Astrocyte (in vitro differentiated cells and primary cell): Measurements from ENCODE around the gene ATRNL1. TPM values are rescaled to one million over a fixed set of nuclear protein-coding genes. Genes with fewer than 3 reads are reported as not detected.
A peak's percentile ranks its signal among the peaks of the same experiment; 100 is the strongest.

Source experiments
- DNase-seq: peaks from one replicate; pipeline ENCODE4 v3.0.0-alpha.2; 2010; ENCODE audit warnings: low read depth
- FAIRE-seq: peaks from 2 replicates; lab custom pipeline; 2011; peaks lifted over from hg19 to GRCh38; lab: Jason Lieb, UNC
- H2AFZ ChIP-seq: 2 replicates; pipeline ENCODE4 v1.6.0; 2012; ENCODE audit warnings: low read depth, low read length, inconsistent platforms
- H3K27ac ChIP-seq: 2 replicates; pipeline ENCODE4 v1.5.1; 2011; ENCODE audit warnings: low read depth, low read length, inconsistent platforms
- H3K27me3 ChIP-seq: 2 replicates; pipeline ENCODE4 v1.6.0; 2011; ENCODE audit warnings: low read length, inconsistent platforms; ENCODE audit not compliant: insufficient read depth
- H3K36me3 ChIP-seq: 2 replicates; pipeline ENCODE4 v1.5.1; 2011; ENCODE audit warnings: low read length, inconsistent platforms; ENCODE audit not compliant: insufficient read depth
- H3K4me1 ChIP-seq: 2 replicates; pipeline ENCODE4 v1.5.1; 2011; ENCODE audit warnings: low read length, inconsistent platforms; ENCODE audit not compliant: insufficient read depth
- H3K4me2 ChIP-seq: 2 replicates; pipeline ENCODE4 v1.6.0; 2012; ENCODE audit warnings: low read length, inconsistent platforms
- H3K4me3 ChIP-seq: 2 replicates; pipeline ENCODE4 v1.5.1; 2011; ENCODE audit warnings: low read depth, mild to moderate bottlenecking, low read length, inconsistent platforms; ENCODE audit not compliant: insufficient read depth
- H3K79me2 ChIP-seq: 2 replicates; pipeline ENCODE4 v1.6.0; 2012; ENCODE audit warnings: mild to moderate bottlenecking, low read length, inconsistent platforms; ENCODE audit not compliant: insufficient read depth
- H3K9ac ChIP-seq: 2 replicates; pipeline ENCODE4 v1.6.0; 2012; ENCODE audit warnings: mild to moderate bottlenecking, low read length, inconsistent platforms
- H3K9me3 ChIP-seq: 2 replicates; pipeline ENCODE4 v1.5.1; 2012; ENCODE audit warnings: low read depth, mild to moderate bottlenecking, low read length, inconsistent platforms; ENCODE audit not compliant: insufficient read depth
- H4K20me1 ChIP-seq: 2 replicates; pipeline ENCODE4 v1.6.0; 2012; ENCODE audit warnings: low read length, inconsistent platforms; ENCODE audit not compliant: insufficient read depth
- H3K27ac Mint-ChIP-seq: one replicate; pipeline ENCODE4 v1.8.0; 2021; ENCODE audit warnings: mild to moderate bottlenecking, mixed read lengths; ENCODE audit not compliant: unreplicated experiment
- H3K27me3 Mint-ChIP-seq: one replicate; pipeline ENCODE4 v1.8.0; 2021; ENCODE audit warnings: low read depth, mixed read lengths; ENCODE audit not compliant: unreplicated experiment
- H3K36me3 Mint-ChIP-seq: one replicate; pipeline ENCODE4 v1.8.0; 2021; ENCODE audit warnings: low read depth, mixed read lengths; ENCODE audit not compliant: unreplicated experiment
- H3K4me1 Mint-ChIP-seq: one replicate; pipeline ENCODE4 v1.8.0; 2021; ENCODE audit warnings: low read depth, mixed read lengths; ENCODE audit not compliant: unreplicated experiment
- H3K4me3 Mint-ChIP-seq: one replicate; pipeline ENCODE4 v1.8.0; 2021; ENCODE audit warnings: mild to moderate bottlenecking, moderate library complexity, mixed read lengths; ENCODE audit not compliant: unreplicated experiment
- H3K9me3 Mint-ChIP-seq: one replicate; pipeline ENCODE4 v1.8.0; 2021; ENCODE audit warnings: mild to moderate bottlenecking, mixed read lengths; ENCODE audit not compliant: unreplicated experiment
- EZH2 ChIP-seq: IDR thresholded peaks from 2 replicates; pipeline ENCODE4 v1.6.1; 2012; ENCODE audit warnings: mild to moderate bottlenecking, low read length, inconsistent platforms; ENCODE audit not compliant: insufficient read depth
- total RNA-seq: library from RNA; stranded (reverse); gene quantifications from 2 replicates; pipeline ENCODE4 v1.2.1, GENCODE V29; 2021
- TF ChIP-seq, protein P1 (sequence below): IDR thresholded peaks from 2 replicates; pipeline ENCODE4 v1.5.1; 2011; ENCODE audit warnings: low read depth, mild to moderate bottlenecking, inconsistent platforms, low read length, moderate library complexity; ENCODE audit not compliant: insufficient read depth

Gene ATRNL1
- total RNA-seq, 1 donor from 2014 or later = 17.5 TPM

DNA sequence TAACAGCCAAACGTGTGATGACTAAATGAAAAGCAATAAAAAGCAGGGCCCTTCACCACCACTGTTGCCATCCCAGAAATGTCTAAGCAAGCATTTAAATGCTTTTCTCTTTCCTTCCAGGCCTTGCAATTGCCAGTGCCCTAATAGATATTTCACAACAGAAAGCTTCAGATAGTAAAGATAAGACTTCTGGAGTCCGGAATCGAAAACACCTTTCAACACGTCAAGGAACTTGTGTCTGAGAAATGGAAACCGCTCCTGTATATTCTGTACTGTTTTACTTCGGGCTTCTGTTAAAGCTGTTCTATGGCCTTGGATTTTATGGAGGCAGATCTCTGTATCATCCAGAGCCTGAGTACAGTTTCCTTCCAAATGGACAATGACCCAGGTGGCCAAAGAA is 851.4 kb downstream of the ATRNL1 start:
- FAIRE-seq (no peak), DNase-seq (no peak)
- Histone ChIP-seq H3K27me3 (no peaks in the 10 kb centered on the region), H4K20me1 (no peaks in the 10 kb centered on the region), H3K4me1 (peaks cover 4% of the 10 kb centered on the region), H3K27ac (no peak overlapping the region), H3K79me2 (no peaks in the 10 kb centered on the region), H3K9ac (no peak overlapping the region), H3K4me3 (no peak overlapping the region), H3K4me2 (no peak overlapping the region), H3K9me3 (no peaks in the 10 kb centered on the region), H3K36me3 (no peaks in the 10 kb centered on the region), H2AFZ (no peak overlapping the region)
- peaks cover 7% of the 10 kb centered on the region for H3K9me3 Mint-ChIP-seq
- no peak overlapping the region for H3K4me3 Mint-ChIP-seq
- no peaks in the 10 kb centered on the region for H3K36me3 Mint-ChIP-seq
- no peak for TF ChIP-seq EZH2
- TF ChIP-seq, protein P1, sequence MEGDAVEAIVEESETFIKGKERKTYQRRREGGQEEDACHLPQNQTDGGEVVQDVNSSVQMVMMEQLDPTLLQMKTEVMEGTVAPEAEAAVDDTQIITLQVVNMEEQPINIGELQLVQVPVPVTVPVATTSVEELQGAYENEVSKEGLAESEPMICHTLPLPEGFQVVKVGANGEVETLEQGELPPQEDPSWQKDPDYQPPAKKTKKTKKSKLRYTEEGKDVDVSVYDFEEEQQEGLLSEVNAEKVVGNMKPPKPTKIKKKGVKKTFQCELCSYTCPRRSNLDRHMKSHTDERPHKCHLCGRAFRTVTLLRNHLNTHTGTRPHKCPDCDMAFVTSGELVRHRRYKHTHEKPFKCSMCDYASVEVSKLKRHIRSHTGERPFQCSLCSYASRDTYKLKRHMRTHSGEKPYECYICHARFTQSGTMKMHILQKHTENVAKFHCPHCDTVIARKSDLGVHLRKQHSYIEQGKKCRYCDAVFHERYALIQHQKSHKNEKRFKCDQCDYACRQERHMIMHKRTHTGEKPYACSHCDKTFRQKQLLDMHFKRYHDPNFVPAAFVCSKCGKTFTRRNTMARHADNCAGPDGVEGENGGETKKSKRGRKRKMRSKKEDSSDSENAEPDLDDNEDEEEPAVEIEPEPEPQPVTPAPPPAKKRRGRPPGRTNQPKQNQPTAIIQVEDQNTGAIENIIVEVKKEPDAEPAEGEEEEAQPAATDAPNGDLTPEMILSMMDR = no peak
- H3K4me1 Mint-ChIP-seq = peaks cover 25% of the 10 kb centered on the region
- no peak overlapping the region for H3K27ac Mint-ChIP-seq
- no peaks in the 10 kb centered on the region for H3K27me3 Mint-ChIP-seq

DNA sequence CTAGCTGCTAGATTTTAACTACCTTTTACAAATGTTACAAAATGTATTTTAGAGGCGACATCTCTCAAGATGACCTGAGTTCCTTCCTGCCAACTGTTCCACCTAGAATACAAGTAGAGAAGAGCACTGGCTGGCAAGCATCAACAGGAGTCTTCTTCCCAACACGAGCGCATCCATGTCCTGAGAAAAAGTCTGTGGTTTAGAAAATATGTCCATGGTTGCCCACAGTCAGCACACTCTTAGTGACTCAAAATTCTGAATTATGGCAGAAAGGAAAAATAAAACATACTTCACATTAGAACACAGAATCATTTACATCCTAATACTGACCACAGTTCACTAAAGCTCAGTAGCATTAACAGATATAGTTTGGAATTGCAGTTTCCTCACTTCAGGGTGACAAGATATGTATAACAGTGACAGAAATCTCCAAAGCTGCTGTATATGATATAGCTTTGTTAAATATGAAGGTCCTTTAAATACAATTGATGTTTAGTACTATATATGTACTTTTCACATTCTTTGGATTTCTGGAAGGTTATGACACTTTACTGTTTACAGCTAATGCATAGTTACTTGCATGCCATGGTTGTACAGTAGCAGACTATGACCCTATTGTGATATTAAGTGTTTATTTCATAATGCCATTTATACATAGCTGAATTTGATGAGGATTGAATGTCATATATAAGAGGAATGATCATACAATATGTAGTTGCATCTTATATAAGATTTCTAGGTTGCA is 852.7 kb downstream of the ATRNL1 start:
- Mint-ChIP-seq H3K36me3 (no peaks in the 10 kb centered on the region), H3K4me1 (peaks cover 26% of the 10 kb centered on the region), H3K4me3 (no peak overlapping the region), H3K9me3 (peaks cover 1% of the 10 kb centered on the region), H3K27me3 (no peaks in the 10 kb centered on the region), H3K27ac (peak overlapping the region; percentile 8)
- Histone ChIP-seq H3K4me1 (peaks cover 9% of the 10 kb centered on the region), H3K36me3 (no peaks in the 10 kb centered on the region), H2AFZ (no peak overlapping the region), H3K4me2 (peak overlapping the region; percentile 1), H3K4me3 (no peak overlapping the region), H3K27ac (no peak overlapping the region), H3K9me3 (no peaks in the 10 kb centered on the region), H3K79me2 (no peaks in the 10 kb centered on the region), H3K9ac (no peak overlapping the region), H4K20me1 (no peaks in the 10 kb centered on the region), H3K27me3 (no peaks in the 10 kb centered on the region)
- TF ChIP-seq, protein P1 = no peak
- no peak for TF ChIP-seq EZH2
- DNase-seq (peak; percentile 9), FAIRE-seq (peak; percentile 43)

DNA sequence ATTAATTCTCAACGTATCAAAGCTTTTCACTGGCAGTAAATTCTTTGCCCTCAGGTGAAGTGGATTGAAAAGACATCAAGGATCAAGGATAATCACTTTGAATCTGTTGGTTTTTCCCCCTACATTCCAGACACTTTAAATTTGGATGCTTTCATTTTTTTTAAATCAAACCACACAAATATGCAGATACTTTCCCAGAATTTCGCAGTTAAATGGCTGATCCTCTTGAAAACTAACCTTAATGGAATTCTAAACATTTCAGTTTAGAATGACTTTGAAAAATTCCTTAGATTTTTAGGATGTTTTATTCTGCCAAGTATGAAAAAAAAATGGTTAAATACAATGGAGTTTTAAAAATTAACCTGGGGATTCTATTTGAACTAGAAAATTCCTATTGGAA is 853.9 kb downstream of the ATRNL1 start:
- H3K27me3 Mint-ChIP-seq = no peaks in the 10 kb centered on the region
- no peak for TF ChIP-seq EZH2
- TF ChIP-seq, protein P1 = no peak
- H3K9ac ChIP-seq = no peak overlapping the region
- peak overlapping the region; percentile 94 for H3K27ac Mint-ChIP-seq
- H3K36me3 ChIP-seq = no peaks in the 10 kb centered on the region
- H2AFZ ChIP-seq = no peak overlapping the region
- H3K27ac ChIP-seq = peak overlapping the region; percentile 10
- no peak overlapping the region for H3K4me3 Mint-ChIP-seq
- H3K36me3 Mint-ChIP-seq = no peaks in the 10 kb centered on the region
- FAIRE-seq (peak; percentile 79), DNase-seq (peak; percentile 76)
- peak overlapping the region; percentile 47 for H3K4me2 ChIP-seq
- H3K9me3 Mint-ChIP-seq = peaks cover 1% of the 10 kb centered on the region
- H3K27me3 ChIP-seq = no peaks in the 10 kb centered on the region
- no peaks in the 10 kb centered on the region for H4K20me1 ChIP-seq
- peaks cover 15% of the 10 kb centered on the region for H3K4me1 ChIP-seq
- no peaks in the 10 kb centered on the region for H3K79me2 ChIP-seq
- H3K4me1 Mint-ChIP-seq = peaks cover 24% of the 10 kb centered on the region
- no peak overlapping the region for H3K4me3 ChIP-seq
- H3K9me3 ChIP-seq = no peaks in the 10 kb centered on the region
